DMS79 (cell line): ENCODE measurements around the gene SLC6A20.

Source experiments
- DNase-seq: peaks from one replicate; lab custom pipeline; 2025; lab: John Stamatoyannopoulos, UW

SLC6A20 gene

GRCh38 chr3:45802146-45802545 lies 5.8 kb upstream of the SLC6A20 start:
- DNase-seq = no peak

GRCh38 chr3:45800611-45801010 lies 4.3 kb upstream of the SLC6A20 start:
- DNase-seq = no peak

GRCh38 chr3:45799586-45799985 lies 3.2 kb upstream of the SLC6A20 start:
- no peak for DNase-seq

- DNase-seq = no peak
Measured at GRCh38 chr3:45798034-45798433, 1.7 kb upstream of the SLC6A20 start.

GRCh38 chr3:45796902-45797637 lies 734 bp upstream of the SLC6A20 start:
- no peak for DNase-seq

GRCh38 chr3:45795509-45795881 lies 841 bp downstream of the SLC6A20 start:
- DNase-seq = no peak

- DNase-seq = no peak
Measured at GRCh38 chr3:45794660-45795059, 1.7 kb downstream of the SLC6A20 start.

GRCh38 chr3:45794177-45794560 lies 2.2 kb downstream of the SLC6A20 start:
- DNase-seq = no peak

GRCh38 chr3:45793482-45794176 lies 2.7 kb downstream of the SLC6A20 start:
- no peak for DNase-seq

GRCh38 chr3:45792516-45793172 lies 3.7 kb downstream of the SLC6A20 start:
- DNase-seq = no peak

GRCh38 chr3:45792036-45792435 lies 4.3 kb downstream of the SLC6A20 start:
- no peak for DNase-seq

- no peak for DNase-seq
Measured at GRCh38 chr3:45790596-45790995, 5.7 kb downstream of the SLC6A20 start.

- DNase-seq = no peak
Measured at GRCh38 chr3:45789235-45789812, 7.0 kb downstream of the SLC6A20 start.

- no peak for DNase-seq
Measured at GRCh38 chr3:45787551-45787950, 8.8 kb downstream of the SLC6A20 start.

- no peak for DNase-seq
Measured at GRCh38 chr3:45786801-45787495, 9.4 kb downstream of the SLC6A20 start.

GRCh38 chr3:45785605-45786150 lies 10.7 kb downstream of the SLC6A20 start:
- no peak for DNase-seq

GRCh38 chr3:45783667-45784066 lies 12.7 kb downstream of the SLC6A20 start:
- DNase-seq = no peak

GRCh38 chr3:45782381-45782780 lies 14.0 kb downstream of the SLC6A20 start:
- DNase-seq = no peak

- DNase-seq = no peak
Measured at GRCh38 chr3:45781841-45782240, 14.5 kb downstream of the SLC6A20 start.

GRCh38 chr3:45781271-45781670 lies 15.1 kb downstream of the SLC6A20 start:
- no peak for DNase-seq

GRCh38 chr3:45779746-45780735 lies 16.3 kb downstream of the SLC6A20 start:
- DNase-seq = no peak
